Fibroblast of the conjunctiva (primary cell): ENCODE results near the gene EPHB1.

ENCODE experiments used
- DNase-seq: peaks from one replicate; pipeline ENCODE4 v3.0.0-alpha.2; 2010; ENCODE audit warnings: low read depth

The EPHB1 gene

GRCh38 chr3:134794950-134795745, at the start of gene EPHB1:
TSS of gene EPHB1 (plus strand) at chr3:134795260.
- DNase-seq, result peak; percentile 63

DNA sequence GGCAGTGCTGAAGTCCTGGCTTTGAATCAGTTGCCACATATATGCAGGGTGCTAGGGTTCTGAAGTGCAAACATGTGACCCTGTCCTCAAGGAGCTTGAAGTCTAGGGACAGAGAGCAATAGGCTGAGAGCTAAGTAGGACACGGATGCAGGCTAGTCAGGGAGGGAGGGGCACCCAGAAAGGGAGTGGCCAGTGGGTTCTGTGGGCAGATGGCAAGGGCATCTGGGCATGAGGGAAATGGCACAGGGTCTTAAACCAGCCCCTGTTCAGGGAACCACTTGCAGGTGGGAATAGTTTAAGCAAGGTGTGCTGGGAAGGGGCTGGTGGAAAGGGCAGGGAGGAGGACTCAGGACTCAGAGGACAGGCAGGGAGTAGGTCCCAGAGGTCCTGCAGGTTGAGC, 46.4 kb upstream of the EPHB1 start:
- no peak for DNase-seq

DNA sequence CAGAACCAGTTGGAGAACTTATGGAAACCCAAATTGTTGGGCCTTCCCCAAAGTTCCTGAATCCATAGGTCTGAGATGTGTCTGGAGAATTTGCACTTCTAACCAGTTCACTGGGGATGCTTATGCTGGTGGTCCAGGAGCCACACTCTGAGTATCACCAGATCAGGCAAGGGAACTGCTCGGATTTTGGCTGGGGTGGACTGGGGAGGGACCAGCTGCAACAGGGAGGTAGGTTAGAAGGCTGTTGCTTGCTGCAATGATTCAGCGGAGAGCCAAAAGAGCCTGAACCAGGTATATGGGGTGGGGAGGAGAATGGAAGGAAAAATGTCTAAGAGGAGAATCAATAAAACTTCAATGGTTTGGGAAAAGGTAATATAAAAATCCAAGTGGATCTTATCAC, 45.9 kb upstream of the EPHB1 start:
- no peak for DNase-seq

DNA sequence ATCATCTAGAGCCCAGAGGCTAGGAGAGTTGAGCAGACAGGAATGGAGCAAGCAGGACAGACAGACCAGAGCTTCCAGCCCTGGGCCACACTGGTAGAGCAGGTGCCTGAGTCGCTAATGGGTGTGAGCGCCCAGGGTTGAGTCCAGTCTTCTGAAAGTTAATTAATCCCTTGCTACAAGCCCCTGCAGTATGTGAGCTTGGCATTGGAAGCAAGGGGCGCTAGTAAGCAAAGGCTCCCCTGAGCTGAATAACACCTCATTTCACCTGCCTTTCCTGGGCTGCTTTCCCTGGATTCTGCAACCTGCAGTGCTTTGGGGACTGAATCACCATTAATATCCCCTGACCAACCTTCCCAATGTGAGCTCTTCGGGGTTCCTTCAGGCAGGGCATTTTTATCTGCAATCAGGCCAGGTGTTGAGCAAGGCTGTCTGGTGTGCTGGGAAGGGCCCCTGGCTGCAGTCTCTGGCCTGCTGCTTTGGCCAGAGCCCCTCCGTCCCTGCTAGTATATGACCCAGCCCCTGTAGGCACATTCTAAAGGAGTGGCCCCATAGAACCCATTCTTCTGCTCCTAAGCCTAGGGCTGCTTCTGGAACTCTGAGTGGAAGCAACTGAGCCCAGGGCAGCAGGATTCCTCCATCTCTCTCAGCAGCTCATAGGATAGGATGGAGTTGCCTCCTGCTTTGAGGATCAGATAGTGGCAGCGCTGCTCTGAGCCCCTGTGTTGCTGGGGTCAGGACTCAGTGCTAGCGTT, 45.1 kb upstream of the EPHB1 start:
- no peak for DNase-seq

DNA sequence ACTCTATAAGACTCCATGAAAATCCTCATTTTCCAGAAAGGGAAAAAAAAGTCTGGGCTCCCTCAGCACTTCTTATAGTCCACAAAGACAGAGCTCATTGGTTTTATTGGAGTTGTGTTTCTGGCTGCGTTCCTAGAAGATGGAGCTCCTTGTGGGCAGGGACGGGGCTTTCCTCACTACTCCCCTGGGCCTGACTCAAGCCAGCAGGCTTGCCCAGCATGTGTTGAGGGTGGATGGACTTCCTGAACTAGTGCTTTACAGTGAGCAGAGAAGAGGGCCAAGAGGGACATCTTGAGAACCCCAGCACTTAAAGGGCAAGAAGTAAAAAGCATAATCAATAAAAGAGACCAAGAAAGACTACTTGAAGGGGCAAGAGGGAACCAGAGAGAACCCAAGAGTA, 43.2 kb upstream of the EPHB1 start:
- no peak for DNase-seq

- no peak for DNase-seq
These were observed 42.1 kb upstream of the EPHB1 start for GRCh38 chr3:134752761-134753461.

- DNase-seq, result no peak
These were observed 40.9 kb upstream of the EPHB1 start for GRCh38 chr3:134753999-134754742.

GRCh38 chr3:134754768-134755559, 40.1 kb upstream of the EPHB1 start:
- DNase-seq, result no peak

- DNase-seq, result no peak
These were observed 39.2 kb upstream of the EPHB1 start for GRCh38 chr3:134755821-134756220.

GRCh38 chr3:134757549-134758069, 37.5 kb upstream of the EPHB1 start:
- DNase-seq, result no peak

DNA sequence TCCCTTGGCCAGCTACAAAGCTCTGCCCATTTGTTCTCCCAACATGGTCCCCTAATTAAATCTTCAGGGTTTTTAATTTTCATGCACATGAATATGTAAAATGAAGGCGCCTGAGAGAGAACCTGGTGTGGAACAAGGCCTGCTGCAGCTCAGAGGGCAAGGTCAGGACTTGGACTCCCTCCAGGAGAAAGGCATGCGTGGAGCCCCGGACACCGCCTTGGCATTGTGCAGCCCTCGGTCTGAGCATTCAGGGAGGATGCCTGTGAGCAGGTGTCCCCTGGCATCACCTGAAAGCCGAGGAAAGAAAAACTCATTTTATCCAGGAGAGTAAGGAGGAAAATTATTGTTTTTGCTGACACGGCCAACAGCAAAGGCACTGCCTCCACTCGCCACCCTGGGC, 33.8 kb upstream of the EPHB1 start:
- DNase-seq, result no peak

DNA sequence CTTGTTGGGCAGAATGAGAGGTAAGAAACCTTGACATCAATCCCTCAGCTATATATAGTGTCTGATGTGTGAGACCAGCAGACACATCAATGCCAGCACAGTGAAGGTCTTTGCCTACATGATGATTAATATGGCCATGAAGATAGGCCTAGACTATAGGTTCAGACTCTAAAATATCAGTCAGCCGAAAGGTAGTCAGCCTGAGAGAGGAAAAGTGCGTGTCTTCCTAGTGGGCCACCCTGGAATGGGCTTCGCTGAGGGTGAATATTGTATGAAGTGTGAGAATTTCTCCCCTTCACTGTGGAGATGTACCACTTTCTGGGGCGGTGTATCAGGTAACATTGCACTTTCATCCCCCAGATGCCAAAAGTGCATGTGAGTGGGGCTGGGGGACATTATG, 33.0 kb upstream of the EPHB1 start:
- DNase-seq, result no peak

DNA sequence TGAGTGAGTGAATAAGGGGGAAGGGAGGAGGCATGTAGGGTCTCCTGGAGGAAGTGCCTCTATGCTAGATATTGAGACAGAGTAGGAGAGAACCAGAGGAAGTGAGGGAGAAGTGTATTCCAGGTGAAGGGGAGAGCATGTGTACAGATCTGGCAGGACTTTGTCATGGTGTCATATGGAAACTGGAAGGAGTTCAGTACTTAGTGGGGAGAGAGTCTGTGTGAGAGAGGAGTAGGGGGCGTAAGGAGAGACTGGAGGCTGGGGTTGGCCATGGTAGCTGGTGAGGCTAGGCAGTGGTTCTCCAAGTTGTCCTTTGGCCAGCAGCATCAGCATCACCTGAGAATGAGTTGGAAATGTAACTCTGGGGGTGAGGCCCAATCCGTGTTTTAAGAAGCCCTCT, 29.6 kb upstream of the EPHB1 start:
- no peak for DNase-seq

- no peak for DNase-seq
These were observed 28.8 kb upstream of the EPHB1 start for GRCh38 chr3:134766290-134766689.

- no peak for DNase-seq
These were observed 26.9 kb upstream of the EPHB1 start for GRCh38 chr3:134768116-134768515.

- no peak for DNase-seq
These were observed 26.2 kb upstream of the EPHB1 start for GRCh38 chr3:134768837-134769236.

DNA sequence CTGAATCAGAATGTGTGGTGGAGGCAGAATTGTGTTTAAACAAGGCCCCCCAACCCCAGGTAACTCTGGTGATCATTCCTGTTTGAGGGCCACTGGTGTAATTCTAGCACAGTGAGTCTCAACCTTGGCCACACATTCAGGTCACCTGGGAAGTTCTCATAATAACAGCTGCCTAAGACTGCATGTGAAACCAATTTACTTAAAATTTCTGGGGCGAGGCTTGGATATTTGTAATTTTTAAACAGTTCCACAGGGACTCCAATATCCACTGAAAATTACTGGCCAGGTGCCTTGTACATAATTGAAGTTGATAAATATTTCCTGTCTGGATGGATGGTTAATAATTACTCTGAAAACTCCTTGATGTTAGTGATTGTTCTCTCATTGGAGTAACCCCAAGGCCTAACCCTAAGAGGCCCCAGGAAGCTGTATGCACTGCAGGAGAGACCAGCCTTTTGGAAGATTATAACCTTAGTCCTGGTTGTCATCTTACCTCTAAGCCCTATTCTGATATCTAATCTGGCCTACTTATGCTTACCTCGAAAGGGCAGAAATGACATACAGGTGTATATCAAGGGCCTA, 25.7 kb upstream of the EPHB1 start:
- no peak for DNase-seq

GRCh38 chr3:134772011-134772410, 23.0 kb upstream of the EPHB1 start:
- DNase-seq, result no peak

DNA sequence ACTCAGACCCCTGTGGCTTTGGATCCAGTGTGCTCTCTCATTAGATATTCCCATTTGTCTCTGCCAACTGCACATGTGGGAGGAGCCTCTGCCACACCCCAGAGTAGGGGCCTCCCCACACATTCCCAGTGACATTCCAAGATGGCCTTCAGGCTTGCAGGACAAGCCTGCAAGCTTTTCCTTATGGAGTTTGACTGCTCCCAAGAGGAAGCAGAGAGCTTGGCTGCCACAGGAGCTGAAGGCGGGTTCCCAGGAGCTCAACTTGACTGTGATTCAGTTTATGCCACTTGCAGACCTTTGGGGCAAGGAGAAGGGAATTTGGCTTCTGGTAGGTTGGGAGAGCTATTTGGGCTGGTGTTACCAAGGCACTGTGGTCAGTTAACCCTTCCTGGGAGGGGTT, 22.5 kb upstream of the EPHB1 start:
- DNase-seq, result no peak

GRCh38 chr3:134775831-134776230, 19.2 kb upstream of the EPHB1 start:
- no peak for DNase-seq

GRCh38 chr3:134776518-134776917, 18.5 kb upstream of the EPHB1 start:
- no peak for DNase-seq
